HEK293 (cell line): Measurements from ENCODE around the gene KRI1.

ENCODE experiments used
- GLIS1 ChIP-seq: fragments of 450-650 bp; formaldehyde crosslinking; IDR thresholded peaks from 2 replicates; pipeline ENCODE4 v1.5.1; 2016; ENCODE audit warnings: missing biosample characterization, missing genetic modification characterization
- HOXA7 ChIP-seq: sonication (generic); formaldehyde crosslinking; IDR thresholded peaks from 2 replicates; pipeline ENCODE4 v1.8.1; 2022; ENCODE audit warnings: missing genetic modification reagents, borderline replicate concordance
- HOXC10 ChIP-seq: sonication (generic); formaldehyde crosslinking; IDR thresholded peaks from 2 replicates; pipeline ENCODE4 v1.8.1; 2023; ENCODE audit warnings: mild to moderate bottlenecking, missing genetic modification reagents
- KLF16 ChIP-seq: fragments of 450-650 bp; formaldehyde crosslinking; IDR thresholded peaks from 2 replicates; pipeline ENCODE4 v1.5.1; 2017; ENCODE audit warnings: missing biosample characterization, missing genetic modification characterization
- PRDM10 ChIP-seq: fragments of 450-650 bp; formaldehyde crosslinking; IDR thresholded peaks from 2 replicates; pipeline ENCODE4 v1.5.1; 2016; ENCODE audit warnings: missing biosample characterization, missing genetic modification characterization
- SCRT1 ChIP-seq: fragments of 450-650 bp; formaldehyde crosslinking; IDR thresholded peaks from 2 replicates; pipeline ENCODE4 v1.5.1; 2016; ENCODE audit warnings: missing biosample characterization, missing genetic modification characterization, borderline replicate concordance
- SCRT2 ChIP-seq: fragments of 450-650 bp; formaldehyde crosslinking; IDR thresholded peaks from 2 replicates; pipeline ENCODE4 v1.5.1; 2016; ENCODE audit warnings: missing biosample characterization, missing genetic modification characterization
- SP3 ChIP-seq: fragments of 450-650 bp; formaldehyde crosslinking; IDR thresholded peaks from 2 replicates; pipeline ENCODE4 v1.5.1; 2016; ENCODE audit warnings: missing biosample characterization, missing genetic modification characterization
- SP7 ChIP-seq: fragments of 450-650 bp; formaldehyde crosslinking; IDR thresholded peaks from 2 replicates; pipeline ENCODE4 v1.5.1; 2016; ENCODE audit warnings: missing biosample characterization, missing genetic modification characterization
- WT1 ChIP-seq: fragments of 450-650 bp; formaldehyde crosslinking; IDR thresholded peaks from 2 replicates; pipeline ENCODE4 v1.5.1; 2016; ENCODE audit warnings: missing biosample characterization, missing genetic modification characterization
- ZBTB26 ChIP-seq: fragments of 450-650 bp; formaldehyde crosslinking; optimal IDR thresholded peaks from 2 replicates; pipeline ENCODE3; 2016; ENCODE audit warnings: missing biosample characterization, mild to moderate bottlenecking, missing genetic modification characterization
- ZBTB48 ChIP-seq: fragments of 450-650 bp; formaldehyde crosslinking; IDR thresholded peaks from 2 replicates; pipeline ENCODE4 v1.5.1; 2016; ENCODE audit warnings: missing biosample characterization, missing genetic modification characterization
- ZNF112 ChIP-seq: fragments of 450-650 bp; formaldehyde crosslinking; IDR thresholded peaks from 2 replicates; pipeline ENCODE4 v1.5.0; 2017; ENCODE audit warnings: missing biosample characterization, missing genetic modification characterization
- ZNF19 ChIP-seq: fragments of 450-650 bp; formaldehyde crosslinking; IDR thresholded peaks from 2 replicates; pipeline ENCODE4; 2016; ENCODE audit warnings: missing biosample characterization, missing genetic modification characterization, low read depth
- ZNF239 ChIP-seq: fragments of 450-650 bp; formaldehyde crosslinking; IDR thresholded peaks from 2 replicates; pipeline ENCODE4 v1.5.1; 2016; ENCODE audit warnings: missing biosample characterization, missing genetic modification characterization
- ZNF302 ChIP-seq: fragments of 450-650 bp; formaldehyde crosslinking; IDR thresholded peaks from 2 replicates; pipeline ENCODE4 v1.5.1; 2016; ENCODE audit warnings: missing biosample characterization, missing genetic modification characterization, low read depth
- ZNF335 ChIP-seq: fragments of 450-650 bp; formaldehyde crosslinking; conservative IDR thresholded peaks from 2 replicates; pipeline ENCODE4 v1.5.1; 2016; ENCODE audit warnings: missing biosample characterization, missing genetic modification characterization
- ZNF366 ChIP-seq: fragments of 450-650 bp; formaldehyde crosslinking; conservative IDR thresholded peaks from 2 replicates; pipeline ENCODE4 v1.5.1; 2016; ENCODE audit warnings: missing biosample characterization, missing genetic modification characterization
- ZNF391 ChIP-seq: fragments of 450-650 bp; formaldehyde crosslinking; IDR thresholded peaks from 2 replicates; pipeline ENCODE4 v1.5.1; 2016; ENCODE audit warnings: low read depth, missing biosample characterization, missing genetic modification characterization, borderline replicate concordance
- ZNF394 ChIP-seq: fragments of 450-650 bp; formaldehyde crosslinking; IDR thresholded peaks from 2 replicates; pipeline ENCODE4 v1.5.1; 2016; ENCODE audit warnings: missing biosample characterization, missing genetic modification characterization, mild to moderate bottlenecking, moderate library complexity, borderline replicate concordance
- ZNF404 ChIP-seq: fragments of 450-650 bp; formaldehyde crosslinking; IDR thresholded peaks from 2 replicates; pipeline ENCODE4 v1.5.1; 2017; ENCODE audit warnings: missing biosample characterization, missing genetic modification characterization
- ZNF449 ChIP-seq: fragments of 450-650 bp; formaldehyde crosslinking; IDR thresholded peaks from 2 replicates; pipeline ENCODE4 v1.5.1; 2017; ENCODE audit warnings: missing biosample characterization, mild to moderate bottlenecking, missing genetic modification characterization, moderate library complexity
- ZNF510 ChIP-seq: fragments of 450-650 bp; formaldehyde crosslinking; IDR thresholded peaks from 2 replicates; pipeline ENCODE4 v1.5.1; 2018; ENCODE audit warnings: mild to moderate bottlenecking, missing genetic modification characterization, missing biosample characterization; ENCODE audit not compliant: insufficient replicate concordance
- ZNF514 ChIP-seq: fragments of 450-650 bp; formaldehyde crosslinking; IDR thresholded peaks from 2 replicates; pipeline ENCODE4 v1.5.1; 2016; ENCODE audit warnings: missing biosample characterization, missing genetic modification characterization
- ZNF558 ChIP-seq: fragments of 450-650 bp; formaldehyde crosslinking; IDR thresholded peaks from 2 replicates; pipeline ENCODE4 v1.5.1; 2016; ENCODE audit warnings: missing biosample characterization, missing genetic modification characterization
- ZNF560 ChIP-seq: fragments of 450-650 bp; formaldehyde crosslinking; IDR thresholded peaks from 2 replicates; pipeline ENCODE4 v1.5.1; 2017; ENCODE audit warnings: missing biosample characterization, missing genetic modification characterization, borderline replicate concordance
- ZNF585B ChIP-seq: fragments of 450-650 bp; formaldehyde crosslinking; IDR thresholded peaks from 2 replicates; pipeline ENCODE4 v1.5.1; 2016; ENCODE audit warnings: missing biosample characterization, missing genetic modification characterization
- ZNF639 ChIP-seq: fragments of 450-650 bp; formaldehyde crosslinking; IDR thresholded peaks from 2 replicates; pipeline ENCODE4 v1.5.1; 2016; ENCODE audit warnings: missing biosample characterization, missing genetic modification characterization
- ZNF747 ChIP-seq: fragments of 450-650 bp; formaldehyde crosslinking; IDR thresholded peaks from 2 replicates; pipeline ENCODE4 v1.5.1; 2016; ENCODE audit warnings: missing biosample characterization, missing genetic modification characterization
- ZSCAN16 ChIP-seq: fragments of 450-650 bp; formaldehyde crosslinking; IDR thresholded peaks from 2 replicates; pipeline ENCODE4 v1.5.1; 2016; ENCODE audit warnings: missing biosample characterization, missing genetic modification characterization

KRI1 gene

GRCh38 chr19:10568826-10569651 is 3.2 kb upstream of the KRI1 start, which contains the start of gene CDKN2D (continued):
- peak; percentile 91 for TF ChIP-seq ZNF335 (tag by site-specific recombination)
- TF ChIP-seq ZNF404 = no peak
- TF ChIP-seq ZBTB26 (tag by site-specific recombination) = peak; percentile 97
- peak; percentile 60 for TF ChIP-seq ZNF394 (tag by site-specific recombination)
- peak; percentile 54; the same call in 1 of the 2 replicates for TF ChIP-seq ZNF639 (tag by site-specific recombination)
- TF ChIP-seq ZSCAN16 (tag by site-specific recombination) = no peak
- no peak for TF ChIP-seq ZNF391 (tag by site-specific recombination)
- no peak for TF ChIP-seq WT1 (tag by site-specific recombination)
- no peak for TF ChIP-seq ZNF112
- peak; percentile 84 for TF ChIP-seq ZNF366 (tag by site-specific recombination)
- TF ChIP-seq KLF16 (tag by site-specific recombination) = no peak; the same call in 1 of the 2 replicates
- TF ChIP-seq ZNF302 (tag by site-specific recombination) = no peak
- TF ChIP-seq ZNF585B (tag by site-specific recombination) = no peak
- TF ChIP-seq ZNF560 (tag by site-specific recombination) = no peak
- no peak for TF ChIP-seq ZNF239
- 0 out of 2 replicates have a peak, but pooled peaks have one; percentile 14 for TF ChIP-seq ZNF449
- no peak for TF ChIP-seq ZNF514 (tag by site-specific recombination)
- peak; percentile 57; the same call in 1 of the 2 replicates for TF ChIP-seq SCRT1 (tag by site-specific recombination)
- TF ChIP-seq SP7 (tag by site-specific recombination) = peak; percentile 84
- TF ChIP-seq ZNF747 = no peak
- TF ChIP-seq GLIS1 = no peak
- peak; percentile 95 for TF ChIP-seq SP3 (tag by site-specific recombination)
- TF ChIP-seq ZNF19 (tag by site-specific recombination) = no peak
- 0 out of 2 replicates have a peak, but pooled peaks have one; percentile 42 for TF ChIP-seq PRDM10 (tag by site-specific recombination)
- TF ChIP-seq ZNF510 (tag by site-specific recombination) = no peak
- TF ChIP-seq HOXC10 (CRISPR knock-in tag) = no peak
- no peak; the same call in 1 of the 2 replicates for TF ChIP-seq ZNF558 (tag by site-specific recombination)
- TF ChIP-seq HOXA7 (CRISPR knock-in tag) = no peak
- peak; percentile 50; the same call in 1 of the 2 replicates for TF ChIP-seq ZBTB48 (tag by site-specific recombination)
- peak; percentile 99 for TF ChIP-seq SCRT2 (tag by site-specific recombination)
